Endothelial cell of umbilical vein (primary cell): ENCODE results near the gene FAM229A.

Experiments
- EZH2 ChIP-seq: IDR thresholded peaks from 2 replicates; pipeline ENCODE4 v1.6.1; 2012; ENCODE audit warnings: borderline replicate concordance, low read depth, mild to moderate bottlenecking, moderate library complexity, low read length, inconsistent platforms; ENCODE audit not compliant: severe bottlenecking
- GATA2 ChIP-seq: IDR thresholded peaks from 2 replicates; pipeline ENCODE4 v1.7.0; 2011; ENCODE audit warnings: low read depth, mild to moderate bottlenecking, moderate library complexity, mixed read lengths, low read length; ENCODE audit not compliant: insufficient read length, insufficient read depth
- JUN ChIP-seq: IDR thresholded peaks from 2 replicates; pipeline ENCODE4 v1.6.1; 2011; ENCODE audit warnings: borderline replicate concordance, low read depth; ENCODE audit not compliant: insufficient read length, insufficient read depth
- MYC ChIP-seq: IDR thresholded peaks from one replicate; pipeline ENCODE4 v1.6.1; 2011; ENCODE audit warnings: mild to moderate bottlenecking, low read depth, low read length
- POLR2A ChIP-seq: IDR thresholded peaks from 2 replicates; pipeline ENCODE4 v1.6.1; 2012; ENCODE audit warnings: low read depth, mild to moderate bottlenecking, control low read depth, low read length
- POLR2AphosphoS5 ChIP-seq: IDR thresholded peaks from 2 replicates; pipeline ENCODE4 v1.6.1; 2012; ENCODE audit warnings: low read depth, mild to moderate bottlenecking, control low read depth, low read length, moderate library complexity; ENCODE audit not compliant: insufficient read depth
- TF ChIP-seq, protein P1 (sequence below), 2 donors: IDR thresholded peaks; 1 replicate in 1 of 2; 2 replicates in 1 of 2; pipeline ENCODE4 v1.5.1; 2011; ENCODE audit warnings: low read length in 2 of 2, mild to moderate bottlenecking in 2 of 2, moderate library complexity in 2 of 2, control low read depth in 1 of 2, inconsistent platforms in 1 of 2, low read depth in 1 of 2; ENCODE audit not compliant: insufficient read depth in 1 of 2; ENCODE audit errors: extremely low read depth in 1 of 2
- TF ChIP-seq, protein P2 (sequence below): IDR thresholded peaks from 2 replicates; pipeline ENCODE4 v1.6.1; 2011; ENCODE audit not compliant: insufficient read depth, insufficient read length

DNA sequence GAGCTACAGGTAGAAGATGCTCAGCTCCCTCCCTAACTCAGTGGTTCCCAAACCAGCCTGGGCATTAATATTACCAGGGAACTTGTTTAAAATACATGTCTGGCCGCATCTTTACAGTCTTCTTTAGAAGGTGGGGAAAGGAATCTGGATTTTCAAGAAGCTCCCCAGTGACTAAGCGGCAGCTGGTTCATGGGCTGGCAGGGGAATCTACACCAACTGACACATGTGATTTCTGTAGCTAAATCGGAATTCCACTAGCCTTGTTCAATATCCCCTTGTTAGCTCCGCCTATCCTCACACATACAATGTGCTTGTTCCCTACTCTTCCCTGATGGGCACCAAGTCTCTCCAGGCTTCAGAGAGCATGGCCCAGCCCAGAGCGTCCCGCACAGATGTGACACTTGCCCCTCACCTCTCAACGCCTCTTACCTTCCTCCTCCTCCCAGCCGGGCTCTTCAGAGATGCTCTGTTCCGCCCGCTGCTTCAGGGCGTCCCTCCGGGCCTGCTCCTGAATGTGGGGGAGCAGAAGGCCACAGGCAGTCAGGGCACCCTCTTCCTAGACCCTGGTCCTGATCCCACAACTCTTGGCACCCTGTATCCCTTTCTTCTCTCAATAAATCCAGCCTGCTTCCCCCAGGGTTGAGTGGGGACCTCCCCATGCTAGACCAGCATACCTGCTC is 15.4 kb upstream of the FAM229A start:
- no peak for TF ChIP-seq POLR2A
- TF ChIP-seq, protein P1, sequence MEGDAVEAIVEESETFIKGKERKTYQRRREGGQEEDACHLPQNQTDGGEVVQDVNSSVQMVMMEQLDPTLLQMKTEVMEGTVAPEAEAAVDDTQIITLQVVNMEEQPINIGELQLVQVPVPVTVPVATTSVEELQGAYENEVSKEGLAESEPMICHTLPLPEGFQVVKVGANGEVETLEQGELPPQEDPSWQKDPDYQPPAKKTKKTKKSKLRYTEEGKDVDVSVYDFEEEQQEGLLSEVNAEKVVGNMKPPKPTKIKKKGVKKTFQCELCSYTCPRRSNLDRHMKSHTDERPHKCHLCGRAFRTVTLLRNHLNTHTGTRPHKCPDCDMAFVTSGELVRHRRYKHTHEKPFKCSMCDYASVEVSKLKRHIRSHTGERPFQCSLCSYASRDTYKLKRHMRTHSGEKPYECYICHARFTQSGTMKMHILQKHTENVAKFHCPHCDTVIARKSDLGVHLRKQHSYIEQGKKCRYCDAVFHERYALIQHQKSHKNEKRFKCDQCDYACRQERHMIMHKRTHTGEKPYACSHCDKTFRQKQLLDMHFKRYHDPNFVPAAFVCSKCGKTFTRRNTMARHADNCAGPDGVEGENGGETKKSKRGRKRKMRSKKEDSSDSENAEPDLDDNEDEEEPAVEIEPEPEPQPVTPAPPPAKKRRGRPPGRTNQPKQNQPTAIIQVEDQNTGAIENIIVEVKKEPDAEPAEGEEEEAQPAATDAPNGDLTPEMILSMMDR (IDR thresholded peaks at IDR 0.05; ENCODE audit: extremely low read depth in 1 of 2, insufficient read depth in 1 of 2, low read depth in 1 of 2, low read length in 2 of 2), result no peak
- TF ChIP-seq GATA2, result no peak
- no peak for TF ChIP-seq MYC
- no peak for TF ChIP-seq POLR2AphosphoS5
- no peak for TF ChIP-seq EZH2
- no peak for TF ChIP-seq JUN
- TF ChIP-seq, protein P2, sequence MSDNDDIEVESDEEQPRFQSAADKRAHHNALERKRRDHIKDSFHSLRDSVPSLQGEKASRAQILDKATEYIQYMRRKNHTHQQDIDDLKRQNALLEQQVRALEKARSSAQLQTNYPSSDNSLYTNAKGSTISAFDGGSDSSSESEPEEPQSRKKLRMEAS, result no peak
